Testis (tissue), 2 donors: Measurements from ENCODE around the gene PLXDC2.

ENCODE experiments used
- POLR2A ChIP-seq: fragments of 450-650 bp; IDR thresholded peaks from one replicate; pipeline ENCODE4 v1.6.1; 2017; ENCODE audit warnings: antibody characterized with exemption, mild to moderate bottlenecking, moderate library complexity
- TF ChIP-seq, protein P1 (sequence below), 3 experiments: fragments of 450-650 bp in 2 of 3; fragments of 200-600 bp in 1 of 3; sonication (generic) in 1 of 3; IDR thresholded peaks; one replicate each; pipeline ENCODE4 v1.5.1; 2016 to 2019; ENCODE audit warnings: antibody characterized with exemption in 3 of 3, mild to moderate bottlenecking in 2 of 3, moderate library complexity in 1 of 3

DNA sequence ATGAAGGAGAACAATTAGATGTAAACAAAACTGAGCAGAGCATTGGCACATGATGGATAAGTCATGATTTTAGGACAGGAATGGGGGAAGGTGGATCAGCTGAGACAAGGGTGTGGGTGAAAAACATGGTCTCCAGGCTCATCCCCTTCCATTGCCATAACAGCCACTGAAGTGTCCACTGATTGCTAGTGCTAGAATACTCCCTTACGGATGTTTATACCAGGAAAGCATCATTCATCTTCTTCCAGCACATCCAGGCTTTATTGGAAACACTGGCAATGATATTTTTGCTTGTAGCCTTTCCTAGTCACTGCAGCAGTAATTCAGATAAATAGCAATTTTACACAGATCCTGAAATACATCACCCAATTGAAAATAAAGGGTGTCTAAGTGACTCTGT is 259.5 kb downstream of the PLXDC2 start:
- no peak for TF ChIP-seq POLR2A
- TF ChIP-seq, protein P1, sequence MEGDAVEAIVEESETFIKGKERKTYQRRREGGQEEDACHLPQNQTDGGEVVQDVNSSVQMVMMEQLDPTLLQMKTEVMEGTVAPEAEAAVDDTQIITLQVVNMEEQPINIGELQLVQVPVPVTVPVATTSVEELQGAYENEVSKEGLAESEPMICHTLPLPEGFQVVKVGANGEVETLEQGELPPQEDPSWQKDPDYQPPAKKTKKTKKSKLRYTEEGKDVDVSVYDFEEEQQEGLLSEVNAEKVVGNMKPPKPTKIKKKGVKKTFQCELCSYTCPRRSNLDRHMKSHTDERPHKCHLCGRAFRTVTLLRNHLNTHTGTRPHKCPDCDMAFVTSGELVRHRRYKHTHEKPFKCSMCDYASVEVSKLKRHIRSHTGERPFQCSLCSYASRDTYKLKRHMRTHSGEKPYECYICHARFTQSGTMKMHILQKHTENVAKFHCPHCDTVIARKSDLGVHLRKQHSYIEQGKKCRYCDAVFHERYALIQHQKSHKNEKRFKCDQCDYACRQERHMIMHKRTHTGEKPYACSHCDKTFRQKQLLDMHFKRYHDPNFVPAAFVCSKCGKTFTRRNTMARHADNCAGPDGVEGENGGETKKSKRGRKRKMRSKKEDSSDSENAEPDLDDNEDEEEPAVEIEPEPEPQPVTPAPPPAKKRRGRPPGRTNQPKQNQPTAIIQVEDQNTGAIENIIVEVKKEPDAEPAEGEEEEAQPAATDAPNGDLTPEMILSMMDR (IDR thresholded peaks at IDR 0.05) = no peak
